Tibial artery (tissue), 4 donors: ENCODE data around the gene CXCL10.
"Not testable (repeated sequence)": the region's sequence is repeated elsewhere in the genome, so short reads cannot be mapped to it uniquely, and the experiment has no call there.

ENCODE experiments used
- DNase-seq, 2 donors: peaks; one replicate each; pipeline ENCODE4 v3.0.0-alpha.2; 2019
- H3K27ac ChIP-seq, 2 donors: fragments of 200-600 bp; sonication (generic) in 1 of 2; 1 replicate in 1 of 2; 2 replicates in 1 of 2; pipeline ENCODE4 v1.5.1; 2018 to 2019; ENCODE audit warnings: mild to moderate bottlenecking in 1 of 2
- H3K27me3 ChIP-seq, 2 donors: fragments of 200-600 bp; sonication (generic) in 1 of 2; one replicate each; pipeline versions ENCODE4 v1.5.1 to v1.6.0; 2016 to 2019
- H3K36me3 ChIP-seq, 3 donors: fragments of 200-600 bp; sonication (generic) in 2 of 3; one replicate each; pipeline ENCODE4 v1.5.1; 2016 to 2019; ENCODE audit warnings: mild to moderate bottlenecking in 2 of 3
- H3K4me1 ChIP-seq, 4 donors: fragments of 200-600 bp; sonication (generic) in 2 of 4; 1 replicate in 3 of 4; 2 replicates in 1 of 4; pipeline ENCODE4 v1.5.1; 2016 to 2019
- H3K4me3 ChIP-seq, 2 donors: fragments of 200-600 bp; sonication (generic) in 1 of 2; 1 replicate in 1 of 2; 2 replicates in 1 of 2; pipeline ENCODE4 v1.5.1; 2018 to 2019; ENCODE audit warnings: mild to moderate bottlenecking in 2 of 2
- H3K9me3 ChIP-seq, 3 donors: fragments of 200-600 bp; sonication (generic) in 1 of 3; one replicate each; pipeline ENCODE4 v1.5.1; 2016 to 2019
- CTCF ChIP-seq, 2 experiments: fragments of 200-600 bp in 1 of 2; fragments of 450-650 bp in 1 of 2; IDR thresholded peaks; one replicate each; pipeline ENCODE4 v1.5.1; 2017 to 2019; ENCODE audit warnings: antibody characterized with exemption in 2 of 2, mild to moderate bottlenecking in 1 of 2, moderate library complexity in 1 of 2
- intact Hi-C: fragments of 100-400 bp; cut with DNase I; formaldehyde crosslinking; loops from one replicate; pipeline ENCODE4 v1.15.0; 2023; ENCODE audit warnings: low total_unique reads

The CXCL10 gene

GRCh38 chr4:76053730-76054129 is 30.4 kb upstream of the CXCL10 start:
- DNase-seq: no peak
- H3K4me1 ChIP-seq: no peaks in the 10 kb centered on the region
- H3K27ac ChIP-seq: no peak overlapping the region
- H3K4me3 ChIP-seq: no peak overlapping the region
- no peak for TF ChIP-seq CTCF (IDR thresholded peaks at IDR 0.05)
- intact Hi-C loops: no loop called here
- H3K9me3 ChIP-seq: no peaks in the 10 kb centered on the region
- peaks cover 0 to 17% of the 10 kb centered on the region in 2 donors for H3K27me3 ChIP-seq
- no peaks in the 10 kb centered on the region for H3K36me3 ChIP-seq

GRCh38 chr4:76050560-76051050 is 27.3 kb upstream of the CXCL10 start:
- H3K9me3 ChIP-seq, H3K27ac ChIP-seq, H3K4me3 ChIP-seq, intact Hi-C loops, H3K36me3 ChIP-seq, H3K4me1 ChIP-seq, H3K27me3 ChIP-seq, DNase-seq: not testable (repeated sequence)

GRCh38 chr4:76049860-76050416 is 26.6 kb upstream of the CXCL10 start:
- H3K4me3 ChIP-seq, H3K27me3 ChIP-seq, H3K27ac ChIP-seq, H3K9me3 ChIP-seq, DNase-seq, H3K36me3 ChIP-seq, H3K4me1 ChIP-seq, intact Hi-C loops: not testable (repeated sequence)

GRCh38 chr4:76044686-76045085 is 21.4 kb upstream of the CXCL10 start:
- DNase-seq, H3K4me1 ChIP-seq, H3K9me3 ChIP-seq, H3K4me3 ChIP-seq, H3K36me3 ChIP-seq, H3K27me3 ChIP-seq, intact Hi-C loops, H3K27ac ChIP-seq: not testable (repeated sequence)

GRCh38 chr4:76043306-76043705 is 20.0 kb upstream of the CXCL10 start:
- H3K9me3 ChIP-seq, H3K27ac ChIP-seq, H3K4me1 ChIP-seq, DNase-seq, H3K4me3 ChIP-seq, H3K36me3 ChIP-seq, intact Hi-C loops, H3K27me3 ChIP-seq: not testable (repeated sequence)

GRCh38 chr4:76042241-76042998 is 19.1 kb upstream of the CXCL10 start:
- H3K9me3 ChIP-seq, H3K4me3 ChIP-seq, DNase-seq, intact Hi-C loops, H3K27me3 ChIP-seq, H3K4me1 ChIP-seq, H3K27ac ChIP-seq, H3K36me3 ChIP-seq: not testable (repeated sequence)

- no peak for TF ChIP-seq CTCF (IDR thresholded peaks at IDR 0.05)
- H3K36me3 ChIP-seq: no peaks in the 10 kb centered on the region
- H3K27me3 ChIP-seq: no peaks in the 10 kb centered on the region
- no peak overlapping the region for H3K4me3 ChIP-seq
- H3K9me3 ChIP-seq: no peaks in the 10 kb centered on the region
- intact Hi-C loops: no loop called here
- no peak overlapping the region for H3K27ac ChIP-seq
- DNase-seq: no peak
- H3K4me1 ChIP-seq: no peaks in the 10 kb centered on the region
Observed at GRCh38 chr4:76036855-76037254, 13.6 kb upstream of the CXCL10 start.

- intact Hi-C loops: no loop called here
- no peak for DNase-seq
- no peaks in the 10 kb centered on the region for H3K36me3 ChIP-seq
- no peaks in the 10 kb centered on the region for H3K4me1 ChIP-seq
- no peak within 1 kb of the TSS for H3K4me3 ChIP-seq
- no peaks in the 10 kb centered on the region for H3K9me3 ChIP-seq
- TF ChIP-seq CTCF (IDR thresholded peaks at IDR 0.05): no peak
- no peaks in the 10 kb centered on the region for H3K27me3 ChIP-seq
- H3K27ac ChIP-seq: no peak within 1 kb of the TSS
Observed at GRCh38 chr4:76035799-76036380, 12.6 kb upstream of the CXCL10 start, which contains the start of gene CXCL11. CXCL11 (minus strand) TSS chr4:76036070; CDS start chr4:76035987, 83 bp downstream.
